Fibroblast of mammary gland (primary cell): ENCODE results near the gene SERINC2.
A peak's percentile ranks its signal among the peaks of the same experiment; 100 is the strongest.

Experiments used
- DNase-seq: peaks from one replicate; pipeline ENCODE4 v3.0.0-alpha.2; 2010; ENCODE audit warnings: low read depth
- H3K4me3 ChIP-seq: 2 replicates; pipeline ENCODE4 v1.5.1; 2011; ENCODE audit warnings: low read depth, mild to moderate bottlenecking, low read length, moderate library complexity; ENCODE audit not compliant: control insufficient read depth
- TF ChIP-seq, protein P1 (sequence below): conservative IDR thresholded peaks from 2 replicates; pipeline ENCODE4 v1.5.1; 2011; ENCODE audit warnings: low read depth, low read length, inconsistent platforms; ENCODE audit not compliant: control insufficient read depth, insufficient read depth

Gene SERINC2

DNA sequence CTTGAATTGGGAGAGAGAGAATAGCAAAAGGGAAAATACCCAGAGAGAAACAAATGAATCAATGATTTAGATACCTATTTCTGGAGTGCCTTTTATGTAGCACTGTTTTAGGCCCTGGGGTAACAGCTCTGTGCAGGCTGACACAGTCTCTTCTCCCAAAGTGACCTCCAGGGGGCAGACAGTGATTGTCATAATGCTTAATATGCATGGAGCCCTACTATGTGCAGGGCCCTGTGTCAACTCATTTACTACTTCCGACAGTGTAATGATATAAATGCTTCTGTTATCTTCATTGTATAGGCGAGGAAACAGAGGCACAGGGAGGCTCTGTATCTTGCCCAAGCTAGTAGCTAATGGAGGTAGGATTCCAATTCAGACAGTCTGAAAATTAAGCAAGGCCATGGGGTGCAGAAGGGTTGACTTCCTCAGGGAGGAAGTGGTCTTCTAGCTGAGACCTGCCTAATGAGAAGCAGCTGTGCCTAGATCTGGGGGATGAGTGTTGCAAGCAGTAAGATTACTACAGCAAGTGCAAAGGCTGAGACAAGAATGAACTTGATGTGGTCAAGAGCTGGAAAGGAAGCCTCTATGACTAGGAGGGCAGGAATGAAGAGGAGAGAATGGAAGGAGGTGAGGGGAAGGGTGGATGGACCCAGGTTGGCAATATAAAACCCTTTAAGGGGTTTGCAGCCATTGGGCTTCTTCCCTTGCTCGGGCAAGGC, 16.2 kb upstream of the SERINC2 start:
- DNase-seq = peak; percentile 97
- H3K4me3 ChIP-seq = no peak overlapping the region
- TF ChIP-seq, protein P1, sequence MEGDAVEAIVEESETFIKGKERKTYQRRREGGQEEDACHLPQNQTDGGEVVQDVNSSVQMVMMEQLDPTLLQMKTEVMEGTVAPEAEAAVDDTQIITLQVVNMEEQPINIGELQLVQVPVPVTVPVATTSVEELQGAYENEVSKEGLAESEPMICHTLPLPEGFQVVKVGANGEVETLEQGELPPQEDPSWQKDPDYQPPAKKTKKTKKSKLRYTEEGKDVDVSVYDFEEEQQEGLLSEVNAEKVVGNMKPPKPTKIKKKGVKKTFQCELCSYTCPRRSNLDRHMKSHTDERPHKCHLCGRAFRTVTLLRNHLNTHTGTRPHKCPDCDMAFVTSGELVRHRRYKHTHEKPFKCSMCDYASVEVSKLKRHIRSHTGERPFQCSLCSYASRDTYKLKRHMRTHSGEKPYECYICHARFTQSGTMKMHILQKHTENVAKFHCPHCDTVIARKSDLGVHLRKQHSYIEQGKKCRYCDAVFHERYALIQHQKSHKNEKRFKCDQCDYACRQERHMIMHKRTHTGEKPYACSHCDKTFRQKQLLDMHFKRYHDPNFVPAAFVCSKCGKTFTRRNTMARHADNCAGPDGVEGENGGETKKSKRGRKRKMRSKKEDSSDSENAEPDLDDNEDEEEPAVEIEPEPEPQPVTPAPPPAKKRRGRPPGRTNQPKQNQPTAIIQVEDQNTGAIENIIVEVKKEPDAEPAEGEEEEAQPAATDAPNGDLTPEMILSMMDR = peak; percentile 56

DNA sequence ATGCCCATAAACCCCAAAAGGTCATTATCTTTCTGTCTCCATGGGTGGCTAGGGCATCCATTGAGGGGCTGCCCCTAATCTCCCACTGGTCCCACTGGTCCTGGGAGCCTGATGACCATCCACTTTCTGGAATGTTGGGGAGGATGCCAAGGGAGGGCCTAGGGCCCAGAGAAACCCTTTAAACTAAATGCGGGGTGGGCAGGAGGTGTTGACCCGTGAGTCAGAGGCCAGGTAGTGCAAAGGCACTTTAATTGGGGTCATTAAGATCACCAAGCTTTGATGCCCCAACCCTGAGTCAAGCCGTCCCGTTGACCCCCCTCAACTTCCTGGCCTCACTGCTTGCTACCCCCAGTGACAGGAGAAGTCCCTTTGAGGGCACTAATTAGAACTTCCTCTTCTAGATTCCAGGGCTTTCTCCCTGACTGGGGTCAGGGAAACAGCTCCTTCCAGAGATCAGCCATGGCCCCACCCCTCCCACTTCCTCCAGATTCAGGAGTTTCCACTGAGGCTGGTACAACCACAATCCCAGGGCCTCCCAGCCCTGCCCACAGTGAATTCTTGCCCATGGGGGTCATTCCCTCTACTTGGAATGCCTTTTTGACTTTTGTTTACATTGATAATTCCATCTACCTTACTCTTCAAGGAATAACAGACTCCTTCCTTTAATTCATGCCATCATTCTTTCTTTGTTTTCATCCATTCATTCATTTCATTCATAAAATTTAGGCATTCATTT, 15.5 kb upstream of the SERINC2 start:
- DNase-seq = peak; percentile 36
- H3K4me3 ChIP-seq = no peak overlapping the region
- TF ChIP-seq, protein P1 = no peak

DNA sequence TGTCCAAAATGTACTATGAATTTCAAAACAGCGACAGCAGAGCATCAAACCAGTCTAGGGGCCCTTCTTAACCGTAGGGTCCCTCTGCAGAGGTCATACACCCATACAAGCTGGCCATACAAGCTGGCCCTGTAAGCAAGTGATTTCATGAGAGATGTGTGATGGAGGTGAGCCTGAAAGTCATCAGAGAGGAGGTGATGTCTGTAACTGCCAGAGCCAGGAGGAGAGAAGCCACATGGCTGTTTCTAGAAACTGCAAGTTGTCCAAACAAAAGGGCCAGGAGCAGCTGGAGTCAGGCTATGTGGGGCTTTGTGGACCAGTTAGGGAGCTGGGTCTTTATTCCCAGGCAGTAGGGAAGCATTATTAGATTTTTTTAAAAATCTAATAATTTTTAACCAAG, 14.8 kb upstream of the SERINC2 start:
- H3K4me3 ChIP-seq = no peak overlapping the region
- TF ChIP-seq, protein P1 = no peak
- no peak for DNase-seq

DNA sequence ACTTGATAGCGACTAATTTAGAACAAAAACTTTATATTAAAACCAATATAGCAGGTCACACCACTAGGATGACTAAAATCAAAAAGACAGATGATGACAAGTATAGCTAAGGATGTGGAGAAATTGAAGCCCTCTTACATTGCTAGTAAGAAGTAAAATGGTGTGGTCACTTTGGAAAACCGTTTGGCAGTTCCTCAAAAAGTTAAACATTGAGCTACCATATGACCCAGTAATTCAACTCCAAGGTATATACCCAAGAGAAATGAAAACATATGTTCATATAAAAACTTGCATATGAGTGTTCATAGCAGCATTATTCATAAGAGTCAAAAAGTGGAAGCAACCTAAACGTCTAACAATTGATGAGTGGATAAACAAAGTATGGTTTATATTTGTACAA, 13.0 kb upstream of the SERINC2 start:
- peak; percentile 42 for DNase-seq
- H3K4me3 ChIP-seq = no peak overlapping the region
- TF ChIP-seq, protein P1 = no peak

DNA sequence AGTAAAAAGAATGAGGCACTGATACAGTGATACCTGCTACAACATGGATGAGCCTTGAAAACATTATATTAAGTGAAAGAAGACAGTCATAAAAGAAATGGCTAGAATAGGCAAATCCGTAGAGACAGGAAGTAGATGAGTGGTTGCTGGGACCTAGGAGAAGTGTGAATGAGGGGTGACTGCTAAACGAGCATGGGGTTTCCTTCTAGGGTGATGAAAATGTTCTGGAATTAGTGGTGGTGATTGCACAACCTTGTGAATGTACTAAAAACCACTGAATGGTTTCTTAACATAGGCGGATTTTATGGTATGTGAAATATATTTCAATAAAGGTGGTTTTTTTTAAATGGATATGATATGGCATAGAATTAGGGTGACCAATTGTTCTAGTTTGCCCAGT, 12.6 kb upstream of the SERINC2 start:
- TF ChIP-seq, protein P1 = no peak
- peak; percentile 65 for DNase-seq

DNA sequence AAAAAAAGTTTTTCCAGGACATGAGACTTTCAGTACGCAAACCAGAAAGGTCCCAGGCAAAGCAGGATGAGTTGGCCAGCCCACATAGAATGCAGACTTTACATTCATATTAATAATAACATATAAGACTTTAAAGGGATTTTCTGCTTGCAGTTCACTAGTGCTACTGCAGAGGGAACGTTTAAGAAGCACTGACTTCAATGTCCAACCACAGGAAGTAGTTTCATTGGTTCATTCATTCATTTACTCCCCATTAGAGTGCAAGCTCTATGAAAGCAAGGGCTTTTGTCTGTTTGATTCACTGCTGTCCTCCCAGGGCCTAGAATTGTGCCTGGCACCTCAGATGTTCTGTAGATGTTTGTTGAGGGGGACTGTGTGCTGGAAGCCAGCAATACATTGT, 11.8 kb upstream of the SERINC2 start:
- TF ChIP-seq, protein P1 = peak; percentile 4
- no peak for DNase-seq
- H3K4me3 ChIP-seq = no peak overlapping the region

More for the DNA sequence above, 12.6 kb upstream of the SERINC2 start:
- H3K4me3 ChIP-seq = no peak overlapping the region
